ENCODE results near the gene TOPAZ1.

TOPAZ1 gene

GRCh38 chr3:44323341-44323955 lies 81.8 kb downstream of the TOPAZ1 start:
- no peaks in the 10 kb centered on the region for H3K27me3 ChIP-seq (replicated peaks in 2 of 5; ENCODE audit: control insufficient read depth in 4 of 5, insufficient read depth in 5 of 5, low read length in 4 of 5)
- no CpG with 5 or more reads among the region's 4 CpGs for WGBS (ENCODE audit: insufficient coverage)
- H3K27ac ChIP-seq (ENCODE audit: insufficient read depth in 1 of 2, low read depth in 1 of 2, low read length in 2 of 2, poor library complexity in 1 of 2, severe bottlenecking in 2 of 2) = no peak overlapping the region
- DNase-seq = peak; percentile 70 to 81 (median 77)
- CTCF ChIA-PET = interaction anchor here (0.6 to 2.6 kb wide), 11 partner anchors 11 to 591 kb away, joined by 3 to 9 read pairs (median 5); partner anchors contain the start of genes TCAIM and ZNF445
- H3K4me1 ChIP-seq (ENCODE audit: control extremely low read depth in 1 of 4, control insufficient read depth in 4 of 4, insufficient read depth in 4 of 4, low read length in 3 of 4) = peaks cover 0 to 22% (median 7%) of the 10 kb centered on the region in 4 experiments
- H3K36me3 ChIP-seq (ENCODE audit: control insufficient read depth in 4 of 4, insufficient read depth in 4 of 4, low read length in 3 of 4) = no peaks in the 10 kb centered on the region
- H3K4me3 ChIP-seq (ENCODE audit: control insufficient read depth in 1 of 7, extremely low read depth in 1 of 7, insufficient read depth in 4 of 7, low read depth in 2 of 7, low read length in 6 of 7) = no peak overlapping the region
- POLR2A ChIA-PET = no interaction called here
- H3K9me3 ChIP-seq (ENCODE audit: control extremely low read depth in 1 of 5, control insufficient read depth in 4 of 5, insufficient read depth in 2 of 5, low read depth in 1 of 5, low read length in 4 of 5) = peaks cover 0 to 5% (median 0%) of the 10 kb centered on the region in 5 experiments

GRCh38 chr3:44324584-44324983 lies 82.9 kb downstream of the TOPAZ1 start:
- Histone ChIP-seq H3K4me1 (ENCODE audit: control extremely low read depth in 1 of 4, control insufficient read depth in 4 of 4, insufficient read depth in 4 of 4, low read length in 3 of 4) (peaks cover 0 to 12% (median 1%) of the 10 kb centered on the region in 4 experiments), H3K9me3 (ENCODE audit: control extremely low read depth in 1 of 5, control insufficient read depth in 4 of 5, insufficient read depth in 2 of 5, low read depth in 1 of 5, low read length in 4 of 5) (peaks cover 0 to 5% (median 0%) of the 10 kb centered on the region in 5 experiments), H3K27ac (ENCODE audit: insufficient read depth in 1 of 2, low read depth in 1 of 2, low read length in 2 of 2, poor library complexity in 1 of 2, severe bottlenecking in 2 of 2) (no peak overlapping the region), H3K4me3 (ENCODE audit: control insufficient read depth in 1 of 7, extremely low read depth in 1 of 7, insufficient read depth in 4 of 7, low read depth in 2 of 7, low read length in 6 of 7) (no peak overlapping the region), H3K27me3 (replicated peaks in 2 of 5; ENCODE audit: control insufficient read depth in 4 of 5, insufficient read depth in 5 of 5, low read length in 4 of 5) (no peaks in the 10 kb centered on the region), H3K36me3 (ENCODE audit: control insufficient read depth in 4 of 4, insufficient read depth in 4 of 4, low read length in 3 of 4) (no peaks in the 10 kb centered on the region)
- ChIA-PET POLR2A (no interaction called here), CTCF (interaction anchor here (0.8 to 2.4 kb wide), 6 partner anchors 11 to 205 kb away, joined by 3 to 9 read pairs (median 6); partner anchors contain the start of genes TCAIM and ZNF445)
- DNase-seq = no peak

- ChIA-PET CTCF (interaction anchor here (0.6 to 0.7 kb wide), 3 partner anchors 11 to 201 kb away, joined by 3 read pairs; no protein-coding TSS in a partner anchor), POLR2A (interaction anchor here (0.8 kb wide), 1 partner anchor 1838 kb away, joined by 6 read pairs; no protein-coding TSS in a partner anchor)
- H3K4me3 ChIP-seq (ENCODE audit: control insufficient read depth in 1 of 7, extremely low read depth in 1 of 7, insufficient read depth in 4 of 7, low read depth in 2 of 7, low read length in 6 of 7) = no peak overlapping the region
- peaks cover 0 to 15% (median 6%) of the 10 kb centered on the region in 4 experiments for H3K4me1 ChIP-seq (ENCODE audit: control extremely low read depth in 1 of 4, control insufficient read depth in 4 of 4, insufficient read depth in 4 of 4, low read length in 3 of 4)
- DNase-seq = peak in 2 of 3 donors; percentile 55 to 66
- peaks cover 0 to 5% (median 0%) of the 10 kb centered on the region in 5 experiments for H3K9me3 ChIP-seq (ENCODE audit: control extremely low read depth in 1 of 5, control insufficient read depth in 4 of 5, insufficient read depth in 2 of 5, low read depth in 1 of 5, low read length in 4 of 5)
- WGBS (ENCODE audit: insufficient coverage) = no CpG with 5 or more reads among the region's 2 CpGs
- no peak overlapping the region for H3K27ac ChIP-seq (ENCODE audit: insufficient read depth in 1 of 2, low read depth in 1 of 2, low read length in 2 of 2, poor library complexity in 1 of 2, severe bottlenecking in 2 of 2)
- no peaks in the 10 kb centered on the region for H3K27me3 ChIP-seq (replicated peaks in 2 of 5; ENCODE audit: control insufficient read depth in 4 of 5, insufficient read depth in 5 of 5, low read length in 4 of 5)
- no peaks in the 10 kb centered on the region for H3K36me3 ChIP-seq (ENCODE audit: control insufficient read depth in 4 of 4, insufficient read depth in 4 of 4, low read length in 3 of 4)
Observed at GRCh38 chr3:44326019-44326418, 84.3 kb downstream of the TOPAZ1 start.

- DNase-seq = no peak
- no peaks in the 10 kb centered on the region for H3K36me3 ChIP-seq (ENCODE audit: control insufficient read depth in 4 of 4, insufficient read depth in 4 of 4, low read length in 3 of 4)
- peaks cover 0 to 5% (median 0%) of the 10 kb centered on the region in 5 experiments for H3K9me3 ChIP-seq (ENCODE audit: control extremely low read depth in 1 of 5, control insufficient read depth in 4 of 5, insufficient read depth in 2 of 5, low read depth in 1 of 5, low read length in 4 of 5)
- no CpG with 5 or more reads among the region's 3 CpGs for WGBS (ENCODE audit: insufficient coverage)
- ChIA-PET CTCF (interaction anchor here (0.6 to 0.7 kb wide), 3 partner anchors 12 to 200 kb away, joined by 3 read pairs; no protein-coding TSS in a partner anchor), POLR2A (no interaction called here)
- H3K4me3 ChIP-seq (ENCODE audit: control insufficient read depth in 1 of 7, extremely low read depth in 1 of 7, insufficient read depth in 4 of 7, low read depth in 2 of 7, low read length in 6 of 7) = no peak overlapping the region
- H3K27me3 ChIP-seq (replicated peaks in 2 of 5; ENCODE audit: control insufficient read depth in 4 of 5, insufficient read depth in 5 of 5, low read length in 4 of 5) = no peaks in the 10 kb centered on the region
- peaks cover 0 to 12% (median 6%) of the 10 kb centered on the region in 4 experiments for H3K4me1 ChIP-seq (ENCODE audit: control extremely low read depth in 1 of 4, control insufficient read depth in 4 of 4, insufficient read depth in 4 of 4, low read length in 3 of 4)
- no peak overlapping the region for H3K27ac ChIP-seq (ENCODE audit: insufficient read depth in 1 of 2, low read depth in 1 of 2, low read length in 2 of 2, poor library complexity in 1 of 2, severe bottlenecking in 2 of 2)
Observed at GRCh38 chr3:44326515-44326914, 84.8 kb downstream of the TOPAZ1 start.

- Histone ChIP-seq H3K36me3 (ENCODE audit: control insufficient read depth in 4 of 4, insufficient read depth in 4 of 4, low read length in 3 of 4) (no peaks in the 10 kb centered on the region), H3K4me3 (ENCODE audit: control insufficient read depth in 1 of 7, extremely low read depth in 1 of 7, insufficient read depth in 4 of 7, low read depth in 2 of 7, low read length in 6 of 7) (no peak overlapping the region), H3K4me1 (ENCODE audit: control extremely low read depth in 1 of 4, control insufficient read depth in 4 of 4, insufficient read depth in 4 of 4, low read length in 3 of 4) (peaks cover 0 to 9% (median 4%) of the 10 kb centered on the region in 4 experiments), H3K27me3 (replicated peaks in 2 of 5; ENCODE audit: control insufficient read depth in 4 of 5, insufficient read depth in 5 of 5, low read length in 4 of 5) (no peaks in the 10 kb centered on the region), H3K9me3 (ENCODE audit: control extremely low read depth in 1 of 5, control insufficient read depth in 4 of 5, insufficient read depth in 2 of 5, low read depth in 1 of 5, low read length in 4 of 5) (peaks cover 0 to 5% (median 0%) of the 10 kb centered on the region in 5 experiments), H3K27ac (ENCODE audit: insufficient read depth in 1 of 2, low read depth in 1 of 2, low read length in 2 of 2, poor library complexity in 1 of 2, severe bottlenecking in 2 of 2) (no peak overlapping the region)
- POLR2A ChIA-PET = interaction anchor here (0.6 kb wide), 1 partner anchor 1037 kb away, joined by 3 read pairs; no protein-coding TSS in a partner anchor
- DNase-seq = peak in 2 of 3 donors; percentile 25 to 42
- CTCF ChIA-PET = no interaction called here
Observed at GRCh38 chr3:44329946-44330345, 88.3 kb downstream of the TOPAZ1 start.

- ChIA-PET POLR2A (interaction anchor here (0.6 kb wide), 1 partner anchor 1036 kb away, joined by 3 read pairs; no protein-coding TSS in a partner anchor), CTCF (interaction anchor here (1.8 to 2.1 kb wide), 2 partner anchors 11 to 148 kb away, joined by 4 to 8 read pairs; no protein-coding TSS in a partner anchor)
- Histone ChIP-seq H3K4me3 (ENCODE audit: control insufficient read depth in 1 of 7, extremely low read depth in 1 of 7, insufficient read depth in 4 of 7, low read depth in 2 of 7, low read length in 6 of 7) (no peak overlapping the region), H3K36me3 (ENCODE audit: control insufficient read depth in 4 of 4, insufficient read depth in 4 of 4, low read length in 3 of 4) (no peaks in the 10 kb centered on the region), H3K27ac (ENCODE audit: insufficient read depth in 1 of 2, low read depth in 1 of 2, low read length in 2 of 2, poor library complexity in 1 of 2, severe bottlenecking in 2 of 2) (no peak overlapping the region), H3K27me3 (replicated peaks in 2 of 5; ENCODE audit: control insufficient read depth in 4 of 5, insufficient read depth in 5 of 5, low read length in 4 of 5) (no peaks in the 10 kb centered on the region), H3K9me3 (ENCODE audit: control extremely low read depth in 1 of 5, control insufficient read depth in 4 of 5, insufficient read depth in 2 of 5, low read depth in 1 of 5, low read length in 4 of 5) (peaks cover 0 to 5% (median 0%) of the 10 kb centered on the region in 5 experiments), H3K4me1 (ENCODE audit: control extremely low read depth in 1 of 4, control insufficient read depth in 4 of 4, insufficient read depth in 4 of 4, low read length in 3 of 4) (peaks cover 0 to 9% (median 4%) of the 10 kb centered on the region in 4 experiments)
- 13% methylated on average over 1 of the region's 2 CpGs for WGBS (ENCODE audit: insufficient coverage)
- peak in 2 of 3 donors; percentile 15 to 38 for DNase-seq
Observed at GRCh38 chr3:44330444-44330843, 88.8 kb downstream of the TOPAZ1 start.

GRCh38 chr3:44334326-44334725 lies 92.6 kb downstream of the TOPAZ1 start:
- Histone ChIP-seq H3K4me3 (ENCODE audit: control insufficient read depth in 1 of 7, extremely low read depth in 1 of 7, insufficient read depth in 4 of 7, low read depth in 2 of 7, low read length in 6 of 7) (no peak overlapping the region), H3K4me1 (ENCODE audit: control extremely low read depth in 1 of 4, control insufficient read depth in 4 of 4, insufficient read depth in 4 of 4, low read length in 3 of 4) (peaks cover 7 to 20% (median 14%) of the 10 kb centered on the region in 4 experiments), H3K36me3 (ENCODE audit: control insufficient read depth in 4 of 4, insufficient read depth in 4 of 4, low read length in 3 of 4) (no peaks in the 10 kb centered on the region), H3K27ac (ENCODE audit: insufficient read depth in 1 of 2, low read depth in 1 of 2, low read length in 2 of 2, poor library complexity in 1 of 2, severe bottlenecking in 2 of 2) (no peak overlapping the region), H3K9me3 (ENCODE audit: control extremely low read depth in 1 of 5, control insufficient read depth in 4 of 5, insufficient read depth in 2 of 5, low read depth in 1 of 5, low read length in 4 of 5) (no peaks in the 10 kb centered on the region), H3K27me3 (replicated peaks in 2 of 5; ENCODE audit: control insufficient read depth in 4 of 5, insufficient read depth in 5 of 5, low read length in 4 of 5) (no peaks in the 10 kb centered on the region)
- POLR2A ChIA-PET = no interaction called here
- CTCF ChIA-PET = interaction anchor here (1.7 to 2.0 kb wide), 2 partner anchors 10 to 13 kb away, joined by 7 to 8 read pairs; no protein-coding TSS in a partner anchor
- WGBS (ENCODE audit: insufficient coverage) = 100% methylated on average over 2 of the region's 2 CpGs
- DNase-seq = no peak

All from common myeloid progenitor, CD34-positive (primary cell).